ENCODE measurements around the gene DNAJC17.

- TF ChIP-seq CTCF (conservative IDR thresholded peaks at IDR 0.05; ENCODE audit: low read depth, low read length) (no peak), EZH2 (IDR thresholded peaks at IDR 0.05; ENCODE audit: borderline replicate concordance, low read depth, low read length, poor library complexity, severe bottlenecking) (no peak)
Observed at GRCh38 chr15:40743485-40743901, 63.8 kb downstream of the DNAJC17 start.

All from A673 (cell line).